Measurements from ENCODE around the gene WDR74.
"Not testable (repeated sequence)": the region's sequence is repeated elsewhere in the genome, so short reads cannot be mapped to it uniquely, and the experiment has no call there.

GRCh38 chr11:62861564-62862192 lies 22.3 kb upstream of the WDR74 start:
- not testable (repeated sequence) for TF ChIP-seq POLR2A (IDR thresholded peaks at IDR 0.05; ENCODE audit: extremely low read depth, insufficient read length); CTCF (IDR thresholded peaks at IDR 0.05; ENCODE audit: low read depth, low read length); MAX (IDR thresholded peaks at IDR 0.05; ENCODE audit: low read depth, low read length); MYC (IDR thresholded peaks at IDR 0.05; ENCODE audit: low read depth, low read length)

Measured in NB4 (cell line).